SK-N-SH (cell line): ENCODE data around the gene ZNF283. TPM values are rescaled to one million over a fixed set of nuclear protein-coding genes. Genes with fewer than 3 reads are reported as not detected.

Source experiments
- CTCF ChIA-PET: fragments of 300-600, 350-600 bp; formaldehyde crosslinking; extraction: SDS; loops from one replicate; lab custom pipeline; 2021; lab: Yijun Ruan, JAX
- POLR2A ChIA-PET: fragments of 350-600 bp; sonication (Branson Sonifier 250); formaldehyde crosslinking; extraction: SDS; loops from one replicate; lab custom pipeline; 2020; ENCODE audit warnings: antibody characterized with exemption, inconsistent platforms; lab: Yijun Ruan, JAX
- DNase-seq: peaks from one replicate; pipeline ENCODE4 v3.0.0; 2012
- H2AFZ ChIP-seq: fragments of 200-600 bp; sonication (generic); 2 replicates; pipeline ENCODE4 v1.8.1; 2016; ENCODE audit warnings: antibody characterized with exemption, mild to moderate bottlenecking, low read depth
- H3F3A ChIP-seq: fragments of 200-600 bp; sonication (generic); replicated peaks from 2 replicates; pipeline ENCODE3; 2016; ENCODE audit warnings: antibody characterized with exemption, mild to moderate bottlenecking; ENCODE audit not compliant: insufficient read depth
- H3K27ac ChIP-seq, 2 experiments: fragments of 200-500 bp in 1 of 2; fragments of 200-600 bp in 1 of 2; sonication (Bioruptor generic) in 1 of 2; sonication (generic), shearing (Covaris generic) in 1 of 2; 2 replicates each; pipeline versions ENCODE4 v1.5.1 to v1.6.1; 2014 to 2016; ENCODE audit warnings: low read depth in 2 of 2, inconsistent platforms in 1 of 2, low read length in 1 of 2, mild to moderate bottlenecking in 1 of 2, mixed read lengths in 1 of 2
- H3K27me3 ChIP-seq: fragments of 200-600 bp; sonication (generic), shearing (Covaris generic); 2 replicates; pipeline ENCODE4 v1.6.1; 2016; ENCODE audit warnings: mixed run types; ENCODE audit not compliant: insufficient read depth
- H3K36me3 ChIP-seq, 2 experiments: fragments of 200-500 bp in 1 of 2; fragments of 200-600 bp in 1 of 2; sonication (Bioruptor generic) in 1 of 2; sonication (generic) in 1 of 2; replicated peaks in 1 of 2; 2 replicates each; pipeline versions ENCODE3 to v1.5.1; 2014 to 2016; ENCODE audit warnings: low read length in 1 of 2, mild to moderate bottlenecking in 1 of 2; ENCODE audit not compliant: insufficient read depth in 2 of 2, control insufficient read depth in 1 of 2
- H3K4me1 ChIP-seq, 2 experiments: fragments of 200-500 bp in 1 of 2; fragments of 200-600 bp in 1 of 2; sonication (Bioruptor generic) in 1 of 2; sonication (generic), shearing (Covaris generic) in 1 of 2; 2 replicates each; pipeline versions ENCODE4 v1.5.1 to v1.6.1; 2014 to 2016; ENCODE audit warnings: low read depth in 1 of 2, low read length in 1 of 2, mixed run types in 1 of 2; ENCODE audit not compliant: insufficient read depth in 2 of 2, control insufficient read depth in 1 of 2
- H3K4me2 ChIP-seq: fragments of 200-600 bp; sonication (generic), shearing (Covaris generic); 2 replicates; pipeline ENCODE4 v1.6.1; 2017; ENCODE audit warnings: mixed run types
- H3K4me3 ChIP-seq, 2 experiments: fragments of 200-500 bp in 1 of 2; fragments of 200-600 bp in 1 of 2; sonication (Bioruptor generic) in 1 of 2; sonication (generic), shearing (Covaris generic) in 1 of 2; 2 replicates each; pipeline versions ENCODE4 v1.5.1 to v1.8.1; 2014 to 2016; ENCODE audit warnings: low read depth in 2 of 2, inconsistent platforms in 1 of 2, low read length in 1 of 2, mild to moderate bottlenecking in 1 of 2, mixed read lengths in 1 of 2, moderate library complexity in 1 of 2
- H3K79me2 ChIP-seq: fragments of 200-600 bp; sonication (generic); 2 replicates; pipeline ENCODE4 v1.8.1; 2017; ENCODE audit warnings: mild to moderate bottlenecking; ENCODE audit not compliant: insufficient read depth
- H3K9ac ChIP-seq: fragments of 200-600 bp; sonication (generic); 2 replicates; pipeline ENCODE4 v1.6.1; 2017; ENCODE audit warnings: mixed run types
- H3K9me2 ChIP-seq: fragments of 200-600 bp; sonication (generic); 2 replicates; pipeline ENCODE4 v1.6.1; 2017; ENCODE audit warnings: mixed run types
- H3K9me3 ChIP-seq: fragments of 200-600 bp; sonication (generic); 2 replicates; pipeline ENCODE4 v1.6.1; 2017; ENCODE audit warnings: mixed run types, mild to moderate bottlenecking, moderate library complexity
- H4K20me1 ChIP-seq: fragments of 200-600 bp; sonication (generic); 2 replicates; pipeline ENCODE4 v1.6.1; 2017; ENCODE audit warnings: mild to moderate bottlenecking, mixed run types; ENCODE audit not compliant: insufficient read depth
- ELF1 ChIP-seq: IDR thresholded peaks from 2 replicates; pipeline ENCODE4 v1.4.0; 2012
- EZH2phosphoT487 ChIP-seq: fragments of 200-600 bp; sonication (generic); IDR thresholded peaks from 2 replicates; pipeline ENCODE4 v1.6.1; 2017; ENCODE audit warnings: low read depth, mixed run types, mild to moderate bottlenecking, antibody characterized with exemption, moderate library complexity, borderline replicate concordance
- FOSL2 ChIP-seq: IDR thresholded peaks from 2 replicates; pipeline ENCODE4 v1.4.0; 2012; ENCODE audit warnings: low read depth, mild to moderate bottlenecking, moderate library complexity, borderline replicate concordance
- FOXJ3 ChIP-seq: sonication (generic); formaldehyde crosslinking; IDR thresholded peaks from 2 replicates; pipeline ENCODE4 v1.5.1; 2020; ENCODE audit warnings: mild to moderate bottlenecking, missing genetic modification reagents
- GABPA ChIP-seq: IDR thresholded peaks from 2 replicates; pipeline ENCODE4 v1.4.0; 2012; ENCODE audit warnings: low read depth, mild to moderate bottlenecking
- JUND ChIP-seq: IDR thresholded peaks from 2 replicates; pipeline ENCODE4 v1.4.0; 2012
- MAX ChIP-seq: IDR thresholded peaks from 2 replicates; pipeline ENCODE4 v1.4.0; 2012; ENCODE audit warnings: low read depth
- MXI1 ChIP-seq: IDR thresholded peaks from 2 replicates; pipeline ENCODE4 v1.6.1; 2012; ENCODE audit warnings: mild to moderate bottlenecking, low read depth, low read length, improper control_type of control experiment
- NFIC ChIP-seq: IDR thresholded peaks from 2 replicates; pipeline ENCODE4 v1.4.0; 2012; ENCODE audit warnings: borderline replicate concordance
- PBX3 ChIP-seq: IDR thresholded peaks from 2 replicates; pipeline ENCODE4; 2012
- POLR2AphosphoS5 ChIP-seq: IDR thresholded peaks from 2 replicates; pipeline ENCODE4 v1.6.1; 2012; ENCODE audit warnings: low read depth, low read length
- RCOR1 ChIP-seq: fragments of 150-350 bp; IDR thresholded peaks from 2 replicates; pipeline ENCODE4 v1.6.1; 2017; ENCODE audit warnings: antibody characterized with exemption, low read length
- RFX5 ChIP-seq: IDR thresholded peaks from 2 replicates; pipeline ENCODE4 v1.6.1; 2012; ENCODE audit warnings: mild to moderate bottlenecking, improper control_type of control experiment, low read length
- RXRA ChIP-seq: IDR thresholded peaks from 2 replicates; pipeline ENCODE4 v1.4.0; 2012; ENCODE audit warnings: low read depth, mild to moderate bottlenecking, borderline replicate concordance
- SIN3A ChIP-seq: IDR thresholded peaks from 2 replicates; pipeline ENCODE4 v1.6.1; 2012; ENCODE audit warnings: low read depth, mild to moderate bottlenecking, low read length, moderate library complexity, borderline replicate concordance
- SMC3 ChIP-seq: IDR thresholded peaks from 2 replicates; pipeline ENCODE4 v1.6.1; 2012; ENCODE audit warnings: low read depth, low read length, improper control_type of control experiment
- TAF1 ChIP-seq: IDR thresholded peaks from 2 replicates; pipeline ENCODE4 v1.6.1; 2012; ENCODE audit warnings: low read depth, mild to moderate bottlenecking, low read length, moderate library complexity, borderline replicate concordance
- USF2 ChIP-seq: fragments of 150-350 bp; IDR thresholded peaks from 2 replicates; pipeline ENCODE4 v1.6.1; 2017; ENCODE audit warnings: antibody characterized with exemption, low read length, low read depth, borderline replicate concordance
- YY1 ChIP-seq: IDR thresholded peaks from 2 replicates; pipeline ENCODE4 v1.4.0; 2012; ENCODE audit warnings: low read depth, mild to moderate bottlenecking
- ZBTB33 ChIP-seq: IDR thresholded peaks from 2 replicates; pipeline ENCODE4 v1.4.0; 2012; ENCODE audit warnings: low read depth, borderline replicate concordance
- WGBS: methylation state at CpG from one replicate; pipeline ENCODE4 v1.1.6; 2017; ENCODE audit warnings: low lambda C conversion rate; 5-methylcytosine and 5-hydroxymethylcytosine counted together
- polyA plus RNA-seq, 3 experiments: library from polyadenylated mRNA; depleted of rRNA; stranded (reverse); fragments of >200 nt; gene quantifications; 2 replicates each; pipeline ENCODE4 v1.2.3, GENCODE V29; 2012
- TF ChIP-seq, protein P1 (sequence below): IDR thresholded peaks from 2 replicates; pipeline ENCODE4 v1.4.0; 2012; ENCODE audit warnings: low read depth, borderline replicate concordance

ZNF283 gene
- polyA plus RNA-seq, 1 of the 3 experiments (the other 2 are of a cell fraction): 1.6 TPM

GRCh38 chr19:43797556-43797955 lies 29.6 kb upstream of the ZNF283 start:
- ChIA-PET CTCF (interaction anchor here (1.0 to 3.5 kb wide), 4 partner anchors 11 to 52 kb away, joined by 3 to 14 read pairs (median 6); no protein-coding TSS in a partner anchor), POLR2A (interaction anchor here (0.6 kb wide), 1 partner anchor 138 kb away, joined by 3 read pairs; the partner anchor contains the start of gene ZNF45)
- peaks cover 0 to 7% of the 10 kb centered on the region in 2 experiments; a peak in 1 of 4 replicates for H3K4me1 ChIP-seq
- H3K9ac ChIP-seq: no peak overlapping the region
- no peak overlapping the region for H3K4me3 ChIP-seq
- 68% methylated on average over 6 of the region's 7 CpGs for WGBS
- no peaks in the 10 kb centered on the region for H3K36me3 ChIP-seq
- no peak overlapping the region for H3K27ac ChIP-seq
- no peaks in the 10 kb centered on the region for H3K9me2 ChIP-seq
- H3K4me2 ChIP-seq: no peak overlapping the region
- H3F3A ChIP-seq: no peaks in the 10 kb centered on the region
- no peak for TF ChIP-seq EZH2phosphoT487
- no peak for TF ChIP-seq NFIC
- no peak for TF ChIP-seq MXI1
- TF ChIP-seq YY1: no peak
- TF ChIP-seq FOXJ3: no peak
- no peak for TF ChIP-seq SMC3
- no peak for TF ChIP-seq JUND
- TF ChIP-seq FOSL2: no peak
- TF ChIP-seq PBX3: no peak
- TF ChIP-seq GABPA: no peak
- no peak for TF ChIP-seq RCOR1
- no peak for TF ChIP-seq SIN3A
- TF ChIP-seq ELF1: no peak
- no peak for TF ChIP-seq MAX
- TF ChIP-seq POLR2AphosphoS5: no peak
- no peak for TF ChIP-seq RFX5
- TF ChIP-seq USF2: no peak
- H3K9me3 ChIP-seq: no peaks in the 10 kb centered on the region
- H3K27me3 ChIP-seq: peaks cover 26% of the 10 kb centered on the region; the same call in 1 of the 2 replicates
- H4K20me1 ChIP-seq: no peaks in the 10 kb centered on the region
- no peak for DNase-seq
- no peak overlapping the region for H2AFZ ChIP-seq
- H3K79me2 ChIP-seq: no peaks in the 10 kb centered on the region

DNA sequence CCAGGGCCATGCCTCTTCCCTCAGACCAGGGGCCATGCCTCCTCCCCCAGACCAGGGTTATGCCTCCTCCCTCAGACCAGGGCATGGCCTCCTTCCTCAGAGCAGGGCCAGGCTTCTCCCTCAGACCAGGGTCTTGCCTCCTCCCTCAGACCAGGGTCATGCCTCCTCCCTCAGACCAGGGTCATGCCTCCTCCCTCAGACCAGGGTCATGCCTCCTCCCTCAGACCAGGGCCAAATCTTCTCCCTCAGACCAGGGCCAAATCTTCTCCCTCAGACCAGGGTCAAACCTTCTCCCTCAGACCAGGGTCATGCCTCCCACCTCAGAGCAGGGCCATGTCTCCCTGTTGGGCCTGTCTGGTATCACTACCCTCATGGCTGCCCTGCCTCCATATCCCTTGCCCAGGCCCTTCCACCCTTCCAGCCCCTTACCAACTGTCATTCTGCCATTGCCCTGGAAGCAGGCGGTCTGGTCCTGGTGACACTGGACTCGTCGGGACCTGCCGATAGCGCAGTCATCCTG lies 29.0 kb upstream of the ZNF283 start:
- H3K9me2 ChIP-seq: no peaks in the 10 kb centered on the region
- H3K9ac ChIP-seq: no peak overlapping the region
- H3K4me2 ChIP-seq: peak overlapping the region; percentile 70
- H3K9me3 ChIP-seq: no peaks in the 10 kb centered on the region
- POLR2A ChIA-PET: interaction anchor here (0.6 kb wide), 1 partner anchor 137 kb away, joined by 3 read pairs; the partner anchor contains the start of gene ZNF45
- H2AFZ ChIP-seq: no peak overlapping the region
- no peaks in the 10 kb centered on the region for H3F3A ChIP-seq
- peaks cover 0 to 7% of the 10 kb centered on the region in 2 experiments; a peak in 1 of 4 replicates for H3K4me1 ChIP-seq
- no peak for DNase-seq
- no peaks in the 10 kb centered on the region for H3K79me2 ChIP-seq
- H3K36me3 ChIP-seq: no peaks in the 10 kb centered on the region
- CTCF ChIA-PET: interaction anchor here (3.5 kb wide), 1 partner anchor 13 kb away, joined by 14 read pairs; no protein-coding TSS in a partner anchor
- 68% methylated on average over 4 of the region's 5 CpGs for WGBS
- no peak overlapping the region for H3K27ac ChIP-seq
- no peaks in the 10 kb centered on the region for H4K20me1 ChIP-seq
- H3K27me3 ChIP-seq: peaks cover 24% of the 10 kb centered on the region; the same call in 1 of the 2 replicates
- peak overlapping the region; percentile 32 to 34 for H3K4me3 ChIP-seq
- no peak for TF ChIP-seq USF2
- no peak for TF ChIP-seq RCOR1
- no peak for TF ChIP-seq SMC3
- TF ChIP-seq, protein P1, sequence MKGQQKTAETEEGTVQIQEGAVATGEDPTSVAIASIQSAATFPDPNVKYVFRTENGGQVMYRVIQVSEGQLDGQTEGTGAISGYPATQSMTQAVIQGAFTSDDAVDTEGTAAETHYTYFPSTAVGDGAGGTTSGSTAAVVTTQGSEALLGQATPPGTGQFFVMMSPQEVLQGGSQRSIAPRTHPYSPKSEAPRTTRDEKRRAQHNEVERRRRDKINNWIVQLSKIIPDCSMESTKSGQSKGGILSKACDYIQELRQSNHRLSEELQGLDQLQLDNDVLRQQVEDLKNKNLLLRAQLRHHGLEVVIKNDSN: no peak
- TF ChIP-seq POLR2AphosphoS5: no peak
- no peak for TF ChIP-seq ZBTB33
- no peak for TF ChIP-seq FOSL2
- no peak for TF ChIP-seq RXRA
- TF ChIP-seq TAF1: no peak
